ENCODE data around the gene ACTMAP.

Gene ACTMAP

DNA sequence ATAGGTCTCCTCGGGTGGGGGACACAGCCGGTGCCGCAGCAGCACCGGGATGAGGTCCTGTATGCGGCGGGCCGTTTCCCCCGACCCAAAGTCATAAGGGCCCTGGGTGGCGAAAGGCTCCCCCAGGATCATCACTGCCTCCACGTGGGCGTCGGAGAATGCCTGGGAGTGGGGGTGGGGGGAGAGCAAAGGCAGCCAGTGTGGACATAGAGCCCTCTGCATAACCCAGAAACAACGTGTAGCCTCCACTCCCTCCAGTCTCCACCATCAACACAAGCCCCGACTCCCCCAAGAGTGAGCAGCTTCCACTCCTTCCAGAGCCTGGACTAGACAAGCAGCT is 58.1 kb downstream of the ACTMAP start:
- no peak for DNase-seq

DNA sequence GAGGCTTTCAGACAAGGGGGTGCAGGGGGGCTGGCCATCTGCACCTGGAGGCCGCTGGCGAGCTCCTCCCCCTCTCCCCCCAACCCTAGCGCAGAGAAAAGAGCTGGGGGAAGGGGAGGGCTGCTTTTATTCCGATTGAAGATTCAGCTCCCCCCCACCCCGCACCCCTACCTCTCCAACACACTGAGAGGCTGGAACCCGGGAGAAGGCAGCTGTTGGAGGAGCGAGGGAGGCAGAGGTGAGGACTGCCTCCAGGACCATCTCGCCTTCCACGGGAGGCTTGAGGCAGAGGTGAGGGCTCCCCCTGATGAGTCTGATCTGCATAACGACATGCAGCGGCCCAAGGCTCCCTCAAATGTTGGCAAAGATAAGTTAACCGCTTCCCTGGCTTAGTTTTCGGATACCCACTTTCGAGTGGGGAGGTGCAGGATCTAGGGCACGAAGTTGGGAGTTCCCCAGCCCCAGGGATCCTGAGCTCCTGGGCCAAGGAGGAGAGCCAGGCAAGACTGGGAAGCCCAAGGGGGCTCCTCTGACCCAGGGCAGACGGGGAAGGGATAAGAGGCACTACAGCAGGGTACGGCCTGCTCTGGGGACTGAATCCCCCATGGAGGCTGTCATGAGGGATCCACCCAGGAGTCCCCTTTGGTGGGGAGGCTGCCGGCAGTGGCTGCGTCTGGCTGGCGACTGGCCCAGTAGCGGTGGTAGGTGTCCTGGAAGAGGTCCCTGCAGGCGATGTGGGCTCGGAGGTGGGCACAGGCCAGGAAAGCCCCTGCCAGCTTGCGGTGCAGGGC is 58.7 kb downstream of the ACTMAP start:
- DNase-seq = no peak

Data from KG1 (cell line).